Left lung (tissue), 10 donors: ENCODE results near the gene C14orf132. TPM values are rescaled to one million over a fixed set of nuclear protein-coding genes. Genes with fewer than 3 reads are reported as not detected.
A peak's percentile ranks its signal among the peaks of the same experiment; 100 is the strongest.
"Not testable (repeated sequence)": the region's sequence is repeated elsewhere in the genome, so short reads cannot be mapped to it uniquely, and the experiment has no call there.

Source experiments
- ATAC-seq: fragments of 200-7000 bp; cut with Tn5 transposase; one replicate; pipeline ENCODE4 v1.9.1; 2020; ENCODE audit warnings: moderate library complexity
- DNase-seq, 4 donors: peaks; one replicate each; pipeline ENCODE4 v3.0.0-alpha.2; 2013 to 2020
- H3K27ac ChIP-seq, 2 donors: fragments of 200-600 bp; sonication (generic) in 1 of 2; one replicate each; pipeline versions ENCODE4 v1.5.0 to v1.8.0; 2020 to 2021
- H3K27me3 ChIP-seq, 2 donors: fragments of 200-600 bp; sonication (generic) in 1 of 2; one replicate each; pipeline versions ENCODE4 v1.5.0 to v1.8.0; 2020 to 2021
- H3K36me3 ChIP-seq, 2 donors: fragments of 200-600 bp; sonication (generic) in 1 of 2; one replicate each; pipeline versions ENCODE4 v1.5.0 to v1.8.0; 2020 to 2021
- H3K4me1 ChIP-seq, 2 donors: fragments of 200-600 bp; one replicate each; pipeline ENCODE4 v1.8.0; 2021
- H3K4me3 ChIP-seq, 2 donors: fragments of 200-600 bp; sonication (generic) in 1 of 2; one replicate each; pipeline versions ENCODE4 v1.5.0 to v1.8.0; 2020 to 2021; ENCODE audit warnings: mild to moderate bottlenecking in 1 of 2
- H3K9me3 ChIP-seq, 2 donors: fragments of 200-600 bp; sonication (generic) in 1 of 2; one replicate each; pipeline versions ENCODE4 v1.5.0 to v1.8.0; 2020 to 2021
- intact Hi-C, 2 donors: fragments of 100-400 bp; cut with DNase I; formaldehyde crosslinking; loops; one replicate each; pipeline versions ENCODE4 v1.11.2 to v1.14.2; 2022
- polyA plus RNA-seq, 6 donors: library from polyadenylated mRNA; unstranded; fragments of 120-200 nt; gene quantifications; one replicate each; pipeline ENCODE4 v1.2.1, GENCODE V29; 2013; ENCODE audit not compliant: insufficient read length in 6 of 6
- total RNA-seq, 2 donors: library from RNA; stranded (reverse); fragmentation: NEBNext Ultra II Directional; extraction: Animal tissue kit (Norgen Biotek cat#: 25700); gene quantifications; one replicate each; pipeline ENCODE4 v1.2.1, GENCODE V29; 2021
- TF ChIP-seq, protein P1 (sequence below), 2 donors: fragments of 200-600 bp; sonication (generic) in 1 of 2; IDR thresholded peaks; one replicate each; pipeline versions ENCODE4 v1.5.0 to v1.8.0; 2021; ENCODE audit warnings: antibody characterized with exemption in 2 of 2
- donor health status: DM: no; HTN: yes; CAD: no.
- donor health status: DM: no; HTN: no; CAD: no.

Gene C14orf132
- total and polyA plus RNA-seq, 8 donors, result 23.2 to 87.8 (median 34.0) TPM

DNA sequence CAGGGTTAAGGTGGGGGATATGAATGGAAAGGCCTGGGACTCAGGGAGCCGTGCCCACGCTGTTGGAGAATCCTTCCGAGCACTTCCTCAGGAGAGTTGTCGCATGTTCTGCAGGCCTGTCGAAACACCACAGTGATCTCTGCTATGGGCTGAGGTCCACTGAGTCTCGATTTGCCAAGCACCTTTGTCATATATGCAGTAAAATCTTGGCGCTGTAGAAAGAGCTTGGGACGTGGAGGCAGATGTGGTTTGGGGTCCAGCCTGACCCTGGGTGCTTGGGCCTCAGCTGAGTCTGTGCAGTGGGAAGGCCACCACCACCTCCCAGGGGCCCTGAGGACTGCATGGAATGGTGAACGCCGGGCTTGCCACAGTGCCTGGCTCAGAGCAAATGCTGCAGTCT is 32.9 kb downstream of the C14orf132 start:
- no peaks in the 10 kb centered on the region for H3K36me3 ChIP-seq
- TF ChIP-seq, protein P1, sequence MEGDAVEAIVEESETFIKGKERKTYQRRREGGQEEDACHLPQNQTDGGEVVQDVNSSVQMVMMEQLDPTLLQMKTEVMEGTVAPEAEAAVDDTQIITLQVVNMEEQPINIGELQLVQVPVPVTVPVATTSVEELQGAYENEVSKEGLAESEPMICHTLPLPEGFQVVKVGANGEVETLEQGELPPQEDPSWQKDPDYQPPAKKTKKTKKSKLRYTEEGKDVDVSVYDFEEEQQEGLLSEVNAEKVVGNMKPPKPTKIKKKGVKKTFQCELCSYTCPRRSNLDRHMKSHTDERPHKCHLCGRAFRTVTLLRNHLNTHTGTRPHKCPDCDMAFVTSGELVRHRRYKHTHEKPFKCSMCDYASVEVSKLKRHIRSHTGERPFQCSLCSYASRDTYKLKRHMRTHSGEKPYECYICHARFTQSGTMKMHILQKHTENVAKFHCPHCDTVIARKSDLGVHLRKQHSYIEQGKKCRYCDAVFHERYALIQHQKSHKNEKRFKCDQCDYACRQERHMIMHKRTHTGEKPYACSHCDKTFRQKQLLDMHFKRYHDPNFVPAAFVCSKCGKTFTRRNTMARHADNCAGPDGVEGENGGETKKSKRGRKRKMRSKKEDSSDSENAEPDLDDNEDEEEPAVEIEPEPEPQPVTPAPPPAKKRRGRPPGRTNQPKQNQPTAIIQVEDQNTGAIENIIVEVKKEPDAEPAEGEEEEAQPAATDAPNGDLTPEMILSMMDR (IDR thresholded peaks at IDR 0.05), result no peak

DNA sequence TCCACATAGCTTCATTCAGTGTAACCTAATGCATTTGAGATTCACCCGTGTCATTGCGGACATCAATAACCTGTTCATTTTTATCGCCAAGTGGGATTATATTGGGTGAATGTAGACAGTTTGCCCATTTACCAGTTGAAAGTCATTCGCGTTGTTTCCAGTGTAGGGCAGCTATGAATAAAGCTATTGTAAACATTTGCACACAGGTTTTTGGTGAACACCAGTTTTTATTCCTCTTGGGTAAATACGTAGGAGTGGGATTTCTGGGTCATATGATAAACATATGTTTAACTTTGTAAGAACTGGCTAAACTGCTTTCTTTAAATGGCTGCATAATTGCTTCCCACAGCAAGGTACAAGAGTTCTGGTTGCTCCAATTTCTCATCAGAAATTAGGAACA is 33.6 kb downstream of the C14orf132 start:
- Histone ChIP-seq H3K36me3 (no peaks in the 10 kb centered on the region), H3K4me1 (no peaks in the 10 kb centered on the region), H3K4me3 (no peak overlapping the region), H3K27me3 (no peaks in the 10 kb centered on the region), H3K9me3 (no peaks in the 10 kb centered on the region), H3K27ac (no peak overlapping the region)
- no peak for DNase-seq
- intact Hi-C loops, result no loop called here
- no peak for ATAC-seq
- TF ChIP-seq, protein P1 (IDR thresholded peaks at IDR 0.05), result no peak

More for the DNA sequence above, 32.9 kb downstream of the C14orf132 start:
- ATAC-seq (no peak), DNase-seq (peak in 1 of 4 donors; percentile 11)
- Histone ChIP-seq H3K27me3 (no peaks in the 10 kb centered on the region), H3K27ac (no peak overlapping the region), H3K9me3 (no peaks in the 10 kb centered on the region), H3K4me1 (no peaks in the 10 kb centered on the region), H3K4me3 (no peak overlapping the region)
- intact Hi-C loops, result no loop called here

DNA sequence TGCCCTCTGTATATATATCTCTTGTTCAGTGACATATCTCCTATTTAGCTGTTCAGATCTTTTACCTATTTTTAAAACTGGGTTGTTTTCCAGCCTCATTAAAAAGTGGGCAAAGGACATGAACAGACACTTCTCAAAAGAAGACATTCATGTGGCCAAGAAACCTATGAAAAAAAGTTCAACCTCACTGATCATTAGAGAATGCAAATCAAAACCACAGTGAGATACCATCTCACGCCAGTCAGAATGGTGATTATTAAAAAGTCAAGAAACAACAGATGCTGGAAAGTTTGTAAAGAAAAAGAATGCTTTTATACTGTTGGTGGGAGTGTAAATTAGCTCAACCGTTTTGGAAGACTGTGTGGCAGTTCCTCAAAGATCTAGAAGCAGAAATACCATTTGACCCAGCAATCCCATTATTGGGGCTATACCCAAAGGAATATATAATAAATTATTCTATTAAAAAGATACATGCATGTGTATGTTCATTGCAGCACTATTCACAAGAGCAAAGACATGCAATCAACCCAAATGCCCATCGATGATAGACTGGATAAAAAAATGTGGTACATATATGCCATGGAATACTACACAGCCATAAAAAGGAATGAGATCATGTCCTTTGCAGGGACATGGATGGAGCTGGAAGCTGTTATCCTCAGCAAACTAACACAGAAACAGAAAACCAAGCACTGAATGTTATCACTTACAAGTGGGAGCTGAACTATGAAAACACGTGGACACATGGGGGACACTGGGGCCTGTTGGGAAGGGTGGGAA is 34.3 kb downstream of the C14orf132 start:
- H3K27me3 ChIP-seq, H3K36me3 ChIP-seq, H3K9me3 ChIP-seq, intact Hi-C loops, DNase-seq, H3K27ac ChIP-seq, H3K4me3 ChIP-seq, ATAC-seq, H3K4me1 ChIP-seq: not testable (repeated sequence)

DNA sequence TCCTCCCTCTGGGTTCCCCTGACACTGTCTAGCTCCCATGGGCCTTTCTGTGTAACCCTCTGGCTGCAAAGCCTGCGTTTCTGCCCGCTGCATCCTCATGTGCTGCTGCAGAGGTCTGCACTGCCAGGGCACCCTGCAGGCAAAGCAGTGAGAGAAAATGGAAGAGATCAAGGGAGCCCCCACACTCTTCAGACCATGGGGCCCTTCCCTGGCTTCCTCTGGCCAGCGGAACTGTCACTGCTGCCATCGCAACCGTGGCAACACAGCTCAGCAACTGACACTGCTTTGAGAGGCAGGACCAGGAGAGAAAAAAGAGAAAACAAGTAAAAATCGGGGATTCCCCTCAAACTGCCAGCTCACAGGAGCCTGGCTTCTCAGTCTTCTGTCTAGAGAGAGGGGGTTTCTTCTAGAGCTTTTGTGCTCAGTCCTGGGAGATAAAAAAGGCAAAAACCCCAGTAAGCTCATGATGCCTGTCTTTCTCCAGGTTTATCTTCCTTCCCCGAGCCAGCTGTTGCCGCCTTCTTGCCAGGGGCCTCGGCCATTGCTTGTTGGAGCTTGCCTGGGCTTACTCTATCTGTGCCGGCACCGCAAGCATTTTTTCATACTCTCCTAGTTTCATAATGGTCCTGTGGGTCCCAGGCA is 38.9 kb downstream of the C14orf132 start:
- no peaks in the 10 kb centered on the region for H3K27me3 ChIP-seq
- no peak overlapping the region for H3K4me3 ChIP-seq
- intact Hi-C loops, result no loop called here
- no peaks in the 10 kb centered on the region for H3K9me3 ChIP-seq
- H3K36me3 ChIP-seq, result no peaks in the 10 kb centered on the region
- DNase-seq (peak in 1 of 4 donors; percentile 22), ATAC-seq (no peak)
- TF ChIP-seq, protein P1 (IDR thresholded peaks at IDR 0.05), result no peak
- peaks cover 0 to under 1% of the 10 kb centered on the region in 2 donors for H3K4me1 ChIP-seq
- H3K27ac ChIP-seq, result no peak overlapping the region

DNA sequence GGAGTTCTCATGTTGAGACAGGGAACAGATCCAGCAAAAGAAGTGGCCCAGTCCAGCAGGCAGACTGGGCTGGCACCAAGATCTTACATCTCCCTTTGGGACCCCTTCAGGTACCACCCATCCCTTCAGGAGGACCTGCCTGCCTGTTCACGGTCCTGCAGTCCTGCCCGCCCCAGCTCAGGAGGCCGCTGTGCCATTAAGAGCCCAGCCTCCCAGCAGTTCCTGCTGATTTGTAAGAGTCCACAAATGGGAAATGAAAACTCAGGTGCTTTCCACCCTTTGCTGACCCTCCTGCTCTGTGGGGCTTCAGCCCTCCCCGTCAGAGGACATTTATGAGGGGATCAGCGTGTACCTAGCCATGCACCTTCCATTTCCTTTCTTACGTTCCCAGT is 39.5 kb downstream of the C14orf132 start:
- intact Hi-C loops, result no loop called here
- Histone ChIP-seq H3K27ac (no peak overlapping the region), H3K4me1 (peaks cover 0 to 3% of the 10 kb centered on the region in 2 donors), H3K4me3 (no peak overlapping the region), H3K27me3 (no peaks in the 10 kb centered on the region), H3K36me3 (no peaks in the 10 kb centered on the region), H3K9me3 (no peaks in the 10 kb centered on the region)
- ATAC-seq (no peak), DNase-seq (peak in 1 of 4 donors; percentile 15)
- TF ChIP-seq, protein P1 (IDR thresholded peaks at IDR 0.05), result no peak
